Neural cell (in vitro differentiated cells): ENCODE data around the gene GLDC. TPM values are rescaled to one million over a fixed set of nuclear protein-coding genes. Genes with fewer than 3 reads are reported as not detected.

ENCODE experiments used
- H2AFZ ChIP-seq: fragments of 200-600, 300-800 bp; sonication (generic), shearing (Covaris generic); 2 replicates; pipeline ENCODE4 v1.6.0; 2014; ENCODE audit warnings: low read depth, mild to moderate bottlenecking, antibody characterized with exemption, low read length, moderate library complexity
- H3F3A ChIP-seq: fragments of 200-600 bp; shearing (Covaris generic); 2 replicates; pipeline ENCODE4 v1.6.1; 2016; ENCODE audit warnings: mild to moderate bottlenecking, moderate library complexity, mixed read lengths, antibody characterized with exemption, low read length; ENCODE audit not compliant: insufficient read depth, poor library complexity, severe bottlenecking
- H3K27ac ChIP-seq: fragments of 200-600, 300-800 bp; sonication (generic), shearing (Covaris generic); 2 replicates; pipeline ENCODE4 v1.5.1; 2014; ENCODE audit warnings: mild to moderate bottlenecking, low read length, moderate library complexity
- H3K27me3 ChIP-seq: fragments of 300-800, 200-600 bp; sonication (generic), shearing (Covaris generic); 2 replicates; pipeline ENCODE4 v1.6.0; 2014; ENCODE audit warnings: mild to moderate bottlenecking, low read depth, low read length, moderate library complexity; ENCODE audit not compliant: insufficient read depth
- H3K36me3 ChIP-seq: fragments of 300-800, 200-600 bp; sonication (generic), shearing (Covaris generic); 2 replicates; pipeline ENCODE4 v1.5.1; 2014; ENCODE audit warnings: mild to moderate bottlenecking, antibody characterized with exemption, low read length, moderate library complexity; ENCODE audit not compliant: insufficient read depth
- H3K4me2 ChIP-seq: fragments of 300-800, 200-600 bp; sonication (generic), shearing (Covaris generic); 2 replicates; pipeline ENCODE4 v1.6.0; 2014; ENCODE audit warnings: mild to moderate bottlenecking, low read length
- H3K4me3 ChIP-seq: fragments of 300-800, 200-600 bp; sonication (generic), shearing (Covaris generic); 2 replicates; pipeline ENCODE4 v1.5.1; 2014; ENCODE audit warnings: mild to moderate bottlenecking, low read length, moderate library complexity
- H3K79me2 ChIP-seq: fragments of 200-600 bp; shearing (Covaris generic); replicated peaks from 2 replicates; pipeline ENCODE4 v1.6.0; 2014; ENCODE audit warnings: mild to moderate bottlenecking, low read length, moderate library complexity; ENCODE audit not compliant: insufficient read depth
- H3K9ac ChIP-seq: fragments of 300-800, 200-600 bp; sonication (generic), shearing (Covaris generic); 2 replicates; pipeline ENCODE4 v1.6.1; 2016; ENCODE audit warnings: mild to moderate bottlenecking, low read length, mixed read lengths
- H3K9me2 ChIP-seq: fragments of 200-600 bp; shearing (Covaris generic); 2 replicates; pipeline ENCODE4 v1.6.1; 2016; ENCODE audit warnings: mild to moderate bottlenecking, low read length, mixed read lengths; ENCODE audit not compliant: insufficient read depth
- H3K9me3 ChIP-seq: fragments of 200-600, 300-800 bp; sonication (generic), shearing (Covaris generic); 2 replicates; pipeline ENCODE4 v1.6.1; 2016; ENCODE audit warnings: mild to moderate bottlenecking, mixed run types, low read length, moderate library complexity, mixed read lengths
- H4K20me1 ChIP-seq: fragments of 200-600 bp; shearing (Covaris generic); 2 replicates; pipeline ENCODE4 v1.6.1; 2016; ENCODE audit warnings: mild to moderate bottlenecking, mixed run types; ENCODE audit not compliant: insufficient read depth
- EP300 ChIP-seq: fragments of 450-650 bp; conservative IDR thresholded peaks from 2 replicates; pipeline ENCODE4 v1.6.1; 2014; ENCODE audit warnings: antibody characterized with exemption, mild to moderate bottlenecking, moderate library complexity; ENCODE audit not compliant: poor library complexity, severe bottlenecking
- EZH2 ChIP-seq: fragments of 200-600, 300-800 bp; shearing (Covaris generic), sonication (generic); IDR thresholded peaks from 2 replicates; pipeline ENCODE4 v1.6.1; 2014; ENCODE audit warnings: antibody characterized with exemption, low read length, borderline replicate concordance, mild to moderate bottlenecking; ENCODE audit not compliant: insufficient read depth, poor library complexity, severe bottlenecking
- MXI1 ChIP-seq: fragments of 450-650 bp; conservative IDR thresholded peaks from 2 replicates; pipeline ENCODE4 v1.6.1; 2014; ENCODE audit warnings: antibody characterized with exemption, mild to moderate bottlenecking; ENCODE audit not compliant: poor library complexity, severe bottlenecking
- POLR2AphosphoS5 ChIP-seq: IDR thresholded peaks from 2 replicates; pipeline ENCODE4 v1.6.1; 2012
- RAD21 ChIP-seq: fragments of 450-650 bp; conservative IDR thresholded peaks from 2 replicates; pipeline ENCODE4 v1.6.1; 2014; ENCODE audit warnings: antibody characterized with exemption, mild to moderate bottlenecking, moderate library complexity
- REST ChIP-seq: IDR thresholded peaks from 2 replicates; pipeline ENCODE4 v1.6.1; 2012; ENCODE audit warnings: borderline replicate concordance
- SMC3 ChIP-seq: fragments of 450-650 bp; conservative IDR thresholded peaks from 2 replicates; pipeline ENCODE4 v1.6.1; 2014; ENCODE audit warnings: antibody characterized with exemption, mild to moderate bottlenecking, moderate library complexity; ENCODE audit not compliant: poor library complexity
- TAF1 ChIP-seq: IDR thresholded peaks from 2 replicates; pipeline ENCODE4 v1.6.1; 2012; ENCODE audit warnings: low read depth
- polyA plus RNA-seq: library from polyadenylated mRNA; depleted of rRNA; stranded (reverse); fragments of >200 nt; gene quantifications from 2 replicates; pipeline ENCODE4 v1.2.3, GENCODE V29; 2014
- TF ChIP-seq, protein P1 (sequence below): fragments of 450-650 bp; IDR thresholded peaks from 2 replicates; pipeline ENCODE4 v1.5.1; 2014; ENCODE audit warnings: antibody characterized with exemption, mild to moderate bottlenecking, moderate library complexity; ENCODE audit not compliant: poor library complexity, severe bottlenecking

GLDC gene
- polyA plus RNA-seq, 1 donor from 2014 or later, result 11.4 TPM

DNA sequence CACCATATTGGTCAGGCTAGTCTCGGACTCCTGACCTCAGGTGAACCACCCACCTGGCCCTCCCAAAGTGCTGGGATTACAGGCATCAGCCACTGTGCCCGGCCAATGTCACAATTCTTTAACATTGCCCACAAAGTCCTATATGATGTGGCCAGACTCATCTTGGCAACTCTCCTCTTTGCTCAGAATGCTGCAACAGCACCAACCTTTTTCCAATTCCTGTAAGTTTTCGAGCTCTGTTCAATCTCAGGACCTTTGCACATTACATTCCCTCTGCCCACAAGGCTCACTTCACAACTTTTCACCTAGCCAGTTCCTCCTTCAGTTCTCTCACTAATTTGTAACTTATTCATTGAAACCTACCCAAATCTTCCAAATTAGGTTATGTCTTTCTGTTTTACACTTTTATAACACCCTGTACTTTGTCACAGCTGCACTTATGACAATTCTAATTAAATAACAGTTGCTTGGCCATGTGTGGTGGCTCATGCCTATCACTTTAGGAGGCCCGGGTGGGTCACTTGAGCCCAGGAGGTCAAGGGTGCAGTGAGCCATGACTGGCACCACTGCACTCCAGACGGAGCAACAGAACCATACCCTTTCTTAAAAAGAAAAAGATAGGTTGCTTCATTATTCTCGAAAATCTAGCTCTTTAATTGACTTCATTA lies 30.9 kb upstream of the GLDC start:
- no peak overlapping the region for H3K4me2 ChIP-seq
- no peaks in the 10 kb centered on the region for H4K20me1 ChIP-seq
- H3F3A ChIP-seq, result peaks cover 4% of the 10 kb centered on the region
- H3K9me3 ChIP-seq, result no peaks in the 10 kb centered on the region
- no peak overlapping the region for H3K9ac ChIP-seq
- no peaks in the 10 kb centered on the region for H3K36me3 ChIP-seq
- no peaks in the 10 kb centered on the region for H3K79me2 ChIP-seq
- no peaks in the 10 kb centered on the region for H3K27me3 ChIP-seq
- no peak overlapping the region for H3K27ac ChIP-seq
- no peak overlapping the region for H3K4me3 ChIP-seq
- TF ChIP-seq MXI1 (no peak), REST (no peak), EZH2 (no peak), EP300 (no peak), RAD21 (no peak), SMC3 (no peak), POLR2AphosphoS5 (no peak), TAF1 (no peak)
- TF ChIP-seq, protein P1, sequence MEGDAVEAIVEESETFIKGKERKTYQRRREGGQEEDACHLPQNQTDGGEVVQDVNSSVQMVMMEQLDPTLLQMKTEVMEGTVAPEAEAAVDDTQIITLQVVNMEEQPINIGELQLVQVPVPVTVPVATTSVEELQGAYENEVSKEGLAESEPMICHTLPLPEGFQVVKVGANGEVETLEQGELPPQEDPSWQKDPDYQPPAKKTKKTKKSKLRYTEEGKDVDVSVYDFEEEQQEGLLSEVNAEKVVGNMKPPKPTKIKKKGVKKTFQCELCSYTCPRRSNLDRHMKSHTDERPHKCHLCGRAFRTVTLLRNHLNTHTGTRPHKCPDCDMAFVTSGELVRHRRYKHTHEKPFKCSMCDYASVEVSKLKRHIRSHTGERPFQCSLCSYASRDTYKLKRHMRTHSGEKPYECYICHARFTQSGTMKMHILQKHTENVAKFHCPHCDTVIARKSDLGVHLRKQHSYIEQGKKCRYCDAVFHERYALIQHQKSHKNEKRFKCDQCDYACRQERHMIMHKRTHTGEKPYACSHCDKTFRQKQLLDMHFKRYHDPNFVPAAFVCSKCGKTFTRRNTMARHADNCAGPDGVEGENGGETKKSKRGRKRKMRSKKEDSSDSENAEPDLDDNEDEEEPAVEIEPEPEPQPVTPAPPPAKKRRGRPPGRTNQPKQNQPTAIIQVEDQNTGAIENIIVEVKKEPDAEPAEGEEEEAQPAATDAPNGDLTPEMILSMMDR, result no peak
- no peaks in the 10 kb centered on the region for H3K9me2 ChIP-seq
- no peak overlapping the region for H2AFZ ChIP-seq

GRCh38 chr9:6675268-6675667 lies 29.7 kb upstream of the GLDC start:
- no peaks in the 10 kb centered on the region for H3K9me2 ChIP-seq

More at GRCh38 chr9:6675268-6675667, 29.7 kb upstream of the GLDC start:
- Histone ChIP-seq H3F3A (peaks cover under 1% of the 10 kb centered on the region), H3K27me3 (no peaks in the 10 kb centered on the region), H3K36me3 (no peaks in the 10 kb centered on the region), H2AFZ (no peak overlapping the region), H3K4me3 (no peak overlapping the region), H3K9me3 (no peaks in the 10 kb centered on the region), H4K20me1 (no peaks in the 10 kb centered on the region), H3K79me2 (no peaks in the 10 kb centered on the region), H3K9ac (no peak overlapping the region), H3K27ac (no peak overlapping the region), H3K4me2 (no peak overlapping the region)
- no peak for TF ChIP-seq MXI1
- no peak for TF ChIP-seq RAD21
- TF ChIP-seq, protein P1, result no peak
- no peak for TF ChIP-seq REST
- no peak for TF ChIP-seq POLR2AphosphoS5
- TF ChIP-seq TAF1, result no peak
- TF ChIP-seq EP300, result no peak
- TF ChIP-seq SMC3, result no peak
- no peak for TF ChIP-seq EZH2
